SK-N-SH (cell line): ENCODE measurements around the gene DYNC1LI2. TPM values are rescaled to one million over a fixed set of nuclear protein-coding genes. Genes with fewer than 3 reads are reported as not detected.

Source experiments
- CTCF ChIA-PET: fragments of 300-600, 350-600 bp; formaldehyde crosslinking; extraction: SDS; loops from one replicate; lab custom pipeline; 2021; lab: Yijun Ruan, JAX
- POLR2A ChIA-PET: fragments of 350-600 bp; sonication (Branson Sonifier 250); formaldehyde crosslinking; extraction: SDS; loops from one replicate; lab custom pipeline; 2020; ENCODE audit warnings: antibody characterized with exemption, inconsistent platforms; lab: Yijun Ruan, JAX
- DNase-seq: peaks from one replicate; pipeline ENCODE4 v3.0.0; 2012
- H2AFZ ChIP-seq: fragments of 200-600 bp; sonication (generic); 2 replicates; pipeline ENCODE4 v1.8.1; 2016; ENCODE audit warnings: antibody characterized with exemption, mild to moderate bottlenecking, low read depth
- H3F3A ChIP-seq: fragments of 200-600 bp; sonication (generic); replicated peaks from 2 replicates; pipeline ENCODE3; 2016; ENCODE audit warnings: antibody characterized with exemption, mild to moderate bottlenecking; ENCODE audit not compliant: insufficient read depth
- H3K27ac ChIP-seq, 2 experiments: fragments of 200-500 bp in 1 of 2; fragments of 200-600 bp in 1 of 2; sonication (Bioruptor generic) in 1 of 2; sonication (generic), shearing (Covaris generic) in 1 of 2; 2 replicates each; pipeline versions ENCODE4 v1.5.1 to v1.6.1; 2014 to 2016; ENCODE audit warnings: low read depth in 2 of 2, inconsistent platforms in 1 of 2, low read length in 1 of 2, mild to moderate bottlenecking in 1 of 2, mixed read lengths in 1 of 2
- H3K27me3 ChIP-seq: fragments of 200-600 bp; sonication (generic), shearing (Covaris generic); 2 replicates; pipeline ENCODE4 v1.6.1; 2016; ENCODE audit warnings: mixed run types; ENCODE audit not compliant: insufficient read depth
- H3K36me3 ChIP-seq, 2 experiments: fragments of 200-500 bp in 1 of 2; fragments of 200-600 bp in 1 of 2; sonication (Bioruptor generic) in 1 of 2; sonication (generic) in 1 of 2; replicated peaks in 1 of 2; 2 replicates each; pipeline versions ENCODE3 to v1.5.1; 2014 to 2016; ENCODE audit warnings: low read length in 1 of 2, mild to moderate bottlenecking in 1 of 2; ENCODE audit not compliant: insufficient read depth in 2 of 2, control insufficient read depth in 1 of 2
- H3K4me1 ChIP-seq, 2 experiments: fragments of 200-500 bp in 1 of 2; fragments of 200-600 bp in 1 of 2; sonication (Bioruptor generic) in 1 of 2; sonication (generic), shearing (Covaris generic) in 1 of 2; 2 replicates each; pipeline versions ENCODE4 v1.5.1 to v1.6.1; 2014 to 2016; ENCODE audit warnings: low read depth in 1 of 2, low read length in 1 of 2, mixed run types in 1 of 2; ENCODE audit not compliant: insufficient read depth in 2 of 2, control insufficient read depth in 1 of 2
- H3K4me2 ChIP-seq: fragments of 200-600 bp; sonication (generic), shearing (Covaris generic); 2 replicates; pipeline ENCODE4 v1.6.1; 2017; ENCODE audit warnings: mixed run types
- H3K4me3 ChIP-seq, 2 experiments: fragments of 200-500 bp in 1 of 2; fragments of 200-600 bp in 1 of 2; sonication (Bioruptor generic) in 1 of 2; sonication (generic), shearing (Covaris generic) in 1 of 2; 2 replicates each; pipeline versions ENCODE4 v1.5.1 to v1.8.1; 2014 to 2016; ENCODE audit warnings: low read depth in 2 of 2, inconsistent platforms in 1 of 2, low read length in 1 of 2, mild to moderate bottlenecking in 1 of 2, mixed read lengths in 1 of 2, moderate library complexity in 1 of 2
- H3K79me2 ChIP-seq: fragments of 200-600 bp; sonication (generic); 2 replicates; pipeline ENCODE4 v1.8.1; 2017; ENCODE audit warnings: mild to moderate bottlenecking; ENCODE audit not compliant: insufficient read depth
- H3K9ac ChIP-seq: fragments of 200-600 bp; sonication (generic); 2 replicates; pipeline ENCODE4 v1.6.1; 2017; ENCODE audit warnings: mixed run types
- H3K9me2 ChIP-seq: fragments of 200-600 bp; sonication (generic); 2 replicates; pipeline ENCODE4 v1.6.1; 2017; ENCODE audit warnings: mixed run types
- H3K9me3 ChIP-seq: fragments of 200-600 bp; sonication (generic); 2 replicates; pipeline ENCODE4 v1.6.1; 2017; ENCODE audit warnings: mixed run types, mild to moderate bottlenecking, moderate library complexity
- H4K20me1 ChIP-seq: fragments of 200-600 bp; sonication (generic); 2 replicates; pipeline ENCODE4 v1.6.1; 2017; ENCODE audit warnings: mild to moderate bottlenecking, mixed run types; ENCODE audit not compliant: insufficient read depth
- CHD2 ChIP-seq: fragments of 150-350 bp; IDR thresholded peaks from 2 replicates; pipeline ENCODE4 v1.6.1; 2018; ENCODE audit warnings: low read length; ENCODE audit not compliant: partially characterized antibody
- FOSL2 ChIP-seq: IDR thresholded peaks from 2 replicates; pipeline ENCODE4 v1.4.0; 2012; ENCODE audit warnings: low read depth, mild to moderate bottlenecking, moderate library complexity, borderline replicate concordance
- FOXJ3 ChIP-seq: sonication (generic); formaldehyde crosslinking; IDR thresholded peaks from 2 replicates; pipeline ENCODE4 v1.5.1; 2020; ENCODE audit warnings: mild to moderate bottlenecking, missing genetic modification reagents
- FOXM1 ChIP-seq: IDR thresholded peaks from 2 replicates; pipeline ENCODE4 v1.4.0; 2012; ENCODE audit warnings: low read depth, mild to moderate bottlenecking
- GATA2 ChIP-seq: sonication (generic); formaldehyde crosslinking; IDR thresholded peaks from 2 replicates; pipeline ENCODE4 v1.5.0; 2020; ENCODE audit warnings: mild to moderate bottlenecking, missing genetic modification reagents
- IRF3 ChIP-seq: fragments of 150-350 bp; IDR thresholded peaks from 2 replicates; pipeline ENCODE4 v1.6.1; 2016; ENCODE audit warnings: mild to moderate bottlenecking, low read depth, low read length
- MEF2A ChIP-seq: IDR thresholded peaks from 2 replicates; pipeline ENCODE4 v1.4.0; 2012; ENCODE audit warnings: low read depth, borderline replicate concordance
- MXI1 ChIP-seq: IDR thresholded peaks from 2 replicates; pipeline ENCODE4 v1.6.1; 2012; ENCODE audit warnings: mild to moderate bottlenecking, low read depth, low read length, improper control_type of control experiment
- NRF1 ChIP-seq: IDR thresholded peaks from 2 replicates; pipeline ENCODE4 v1.6.1; 2012; ENCODE audit warnings: low read depth, mild to moderate bottlenecking, low read length
- PBX3 ChIP-seq: IDR thresholded peaks from 2 replicates; pipeline ENCODE4; 2012
- RCOR1 ChIP-seq: fragments of 150-350 bp; IDR thresholded peaks from 2 replicates; pipeline ENCODE4 v1.6.1; 2017; ENCODE audit warnings: antibody characterized with exemption, low read length
- RFX5 ChIP-seq: IDR thresholded peaks from 2 replicates; pipeline ENCODE4 v1.6.1; 2012; ENCODE audit warnings: mild to moderate bottlenecking, improper control_type of control experiment, low read length
- SIN3A ChIP-seq: IDR thresholded peaks from 2 replicates; pipeline ENCODE4 v1.6.1; 2012; ENCODE audit warnings: low read depth, mild to moderate bottlenecking, low read length, moderate library complexity, borderline replicate concordance
- SMC3 ChIP-seq: IDR thresholded peaks from 2 replicates; pipeline ENCODE4 v1.6.1; 2012; ENCODE audit warnings: low read depth, low read length, improper control_type of control experiment
- TEAD4 ChIP-seq: IDR thresholded peaks from 2 replicates; pipeline ENCODE4 v1.4.0; 2012; ENCODE audit warnings: mild to moderate bottlenecking, borderline replicate concordance; ENCODE audit not compliant: insufficient read depth
- YY1 ChIP-seq: IDR thresholded peaks from 2 replicates; pipeline ENCODE4 v1.4.0; 2012; ENCODE audit warnings: low read depth, mild to moderate bottlenecking
- WGBS: methylation state at CpG from one replicate; pipeline ENCODE4 v1.1.6; 2017; ENCODE audit warnings: low lambda C conversion rate; 5-methylcytosine and 5-hydroxymethylcytosine counted together
- polyA plus RNA-seq, 3 experiments: library from polyadenylated mRNA; depleted of rRNA; stranded (reverse); fragments of >200 nt; gene quantifications; 2 replicates each; pipeline ENCODE4 v1.2.3, GENCODE V29; 2012
- TF ChIP-seq, protein P1 (sequence below): fragments of 150-350 bp; IDR thresholded peaks from 2 replicates; pipeline ENCODE4 v1.6.1; 2017; ENCODE audit warnings: antibody characterized with exemption, low read length, low read depth, borderline replicate concordance
- TF ChIP-seq, protein P2 (sequence below): IDR thresholded peaks from 2 replicates; pipeline ENCODE4 v1.4.0; 2012; ENCODE audit warnings: low read depth

Gene DYNC1LI2
- polyA plus RNA-seq, 1 of the 3 experiments (the other 2 are of a cell fraction): 33.1 TPM

DNA sequence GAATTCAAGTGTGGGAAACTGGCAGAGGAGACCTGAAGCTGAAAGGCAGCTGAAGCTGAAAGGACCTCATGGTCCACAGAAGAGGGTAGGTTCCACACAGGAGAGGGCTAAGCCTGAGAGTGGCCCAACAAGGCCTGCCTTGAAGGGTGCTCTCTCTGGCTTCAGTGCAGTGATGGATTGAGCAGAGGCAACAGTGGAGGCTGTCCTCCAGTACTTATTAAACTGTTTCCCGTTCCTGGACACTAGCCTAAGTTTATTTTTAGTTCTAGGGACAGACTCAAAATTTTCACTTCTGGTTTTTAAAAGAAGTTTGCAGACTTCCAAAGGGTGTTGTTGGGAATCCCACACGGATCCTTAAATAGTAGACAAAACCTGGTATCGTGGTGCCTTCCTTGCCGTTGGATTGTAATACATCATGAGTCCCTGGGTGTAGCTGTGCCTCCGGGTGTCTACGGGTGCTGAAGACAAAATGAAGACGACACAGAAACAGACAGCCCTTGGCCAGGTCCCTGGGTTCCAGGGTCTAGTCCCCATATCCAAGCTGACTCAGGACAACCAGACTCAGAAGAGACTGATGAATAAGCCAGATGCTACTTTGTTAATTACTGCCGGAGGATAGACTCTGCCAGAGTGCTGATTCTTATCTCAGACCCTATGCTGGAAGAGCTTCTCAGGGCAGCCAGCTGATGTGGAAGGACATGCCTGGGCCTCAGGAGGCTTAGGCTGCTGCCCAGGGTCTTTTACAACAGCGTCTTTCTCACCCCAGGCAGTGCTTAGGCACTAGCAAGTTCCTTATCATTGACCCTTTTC is 47.8 kb downstream of the DYNC1LI2 start (continued):
- no peak for TF ChIP-seq MEF2A
- no peak for TF ChIP-seq NRF1
- no peak for TF ChIP-seq IRF3
- no peak for TF ChIP-seq YY1
- TF ChIP-seq RFX5: no peak
- TF ChIP-seq RCOR1: peak; percentile 90; the same call in 1 of the 2 replicates

GRCh38 chr16:66701516-66701915 is 49.9 kb downstream of the DYNC1LI2 start:
- Histone ChIP-seq H4K20me1 (no peaks in the 10 kb centered on the region), H3K36me3 (no peaks in the 10 kb centered on the region), H3K9me3 (no peaks in the 10 kb centered on the region), H3F3A (peaks cover 6% of the 10 kb centered on the region), H3K4me3 (no peak overlapping the region), H2AFZ (no peak overlapping the region), H3K27ac (no peak overlapping the region), H3K4me1 (peaks cover 0 to 10% of the 10 kb centered on the region in 2 experiments; a peak in 1 of 4 replicates), H3K9ac (no peak overlapping the region), H3K9me2 (no peaks in the 10 kb centered on the region), H3K4me2 (no peak overlapping the region), H3K27me3 (no peaks in the 10 kb centered on the region), H3K79me2 (no peaks in the 10 kb centered on the region)
- WGBS: 91% methylated on average over 2 of the region's 2 CpGs
- no peak for DNase-seq
- CTCF ChIA-PET: interaction anchor here (1.2 to 2.2 kb wide), 4 partner anchors 27 to 51 kb away, joined by 3 to 11 read pairs (median 4); no protein-coding TSS in a partner anchor
- TF ChIP-seq GATA2 (CRISPR knock-in tag): no peak
- TF ChIP-seq NRF1: no peak
- TF ChIP-seq IRF3: no peak
- POLR2A ChIA-PET: no interaction called here

DNA sequence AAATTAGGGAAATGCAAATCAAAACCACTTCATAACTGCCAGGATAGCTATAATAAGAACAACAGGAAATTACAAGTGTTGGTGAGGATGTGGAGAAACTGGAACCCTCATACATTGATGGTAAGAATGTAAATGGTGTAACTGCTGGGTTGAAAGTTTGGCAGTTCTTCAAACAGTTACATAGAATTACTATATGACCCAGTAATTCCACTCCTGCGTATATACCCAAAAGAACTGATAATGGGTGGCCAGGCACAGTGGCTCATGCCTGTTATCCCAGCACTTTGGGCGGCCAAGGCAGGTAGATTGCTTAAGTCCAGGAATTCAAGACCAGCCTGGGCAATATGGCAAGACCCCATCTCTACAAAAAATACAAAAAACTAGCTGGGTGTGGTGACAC is 50.4 kb downstream of the DYNC1LI2 start:
- no peak overlapping the region for H3K4me2 ChIP-seq
- no peaks in the 10 kb centered on the region for H3K36me3 ChIP-seq
- H3F3A ChIP-seq: peaks cover 6% of the 10 kb centered on the region
- DNase-seq: no peak
- POLR2A ChIA-PET: no interaction called here
- CTCF ChIA-PET: interaction anchor here (1.2 to 2.2 kb wide), 4 partner anchors 27 to 50 kb away, joined by 3 to 11 read pairs (median 4); no protein-coding TSS in a partner anchor
- H2AFZ ChIP-seq: no peak overlapping the region
- H3K4me1 ChIP-seq: peaks cover 0 to 9% of the 10 kb centered on the region in 2 experiments; a peak in 1 of 4 replicates
- H4K20me1 ChIP-seq: no peaks in the 10 kb centered on the region
- H3K4me3 ChIP-seq: no peak overlapping the region
- H3K9me3 ChIP-seq: no peaks in the 10 kb centered on the region
- no peak overlapping the region for H3K9ac ChIP-seq
- H3K79me2 ChIP-seq: peaks cover 2% of the 10 kb centered on the region; the same call in 1 of the 2 replicates
- no peaks in the 10 kb centered on the region for H3K27me3 ChIP-seq
- no peak overlapping the region for H3K27ac ChIP-seq
- H3K9me2 ChIP-seq: no peaks in the 10 kb centered on the region
- 87% methylated on average over 2 of the region's 2 CpGs for WGBS
- TF ChIP-seq RFX5 (no peak), PBX3 (no peak), SMC3 (no peak), TEAD4 (no peak), MXI1 (no peak), FOSL2 (no peak), CHD2 (no peak), MEF2A (no peak), FOXJ3 (CRISPR knock-in tag) (no peak), SIN3A (no peak), IRF3 (no peak), FOXM1 (no peak)
- TF ChIP-seq, protein P1, sequence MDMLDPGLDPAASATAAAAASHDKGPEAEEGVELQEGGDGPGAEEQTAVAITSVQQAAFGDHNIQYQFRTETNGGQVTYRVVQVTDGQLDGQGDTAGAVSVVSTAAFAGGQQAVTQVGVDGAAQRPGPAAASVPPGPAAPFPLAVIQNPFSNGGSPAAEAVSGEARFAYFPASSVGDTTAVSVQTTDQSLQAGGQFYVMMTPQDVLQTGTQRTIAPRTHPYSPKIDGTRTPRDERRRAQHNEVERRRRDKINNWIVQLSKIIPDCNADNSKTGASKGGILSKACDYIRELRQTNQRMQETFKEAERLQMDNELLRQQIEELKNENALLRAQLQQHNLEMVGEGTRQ: no peak
- TF ChIP-seq, protein P2, sequence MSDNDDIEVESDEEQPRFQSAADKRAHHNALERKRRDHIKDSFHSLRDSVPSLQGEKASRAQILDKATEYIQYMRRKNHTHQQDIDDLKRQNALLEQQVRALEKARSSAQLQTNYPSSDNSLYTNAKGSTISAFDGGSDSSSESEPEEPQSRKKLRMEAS: no peak
